ENCODE data around the gene SUGCT.

Gene SUGCT

GRCh38 chr7:40889539-40889938, 754.7 kb downstream of the SUGCT start:
- Histone ChIP-seq H3K4me1 (ENCODE audit: insufficient read depth, low read length) (no peaks in the 10 kb centered on the region), H3K9ac (ENCODE audit: low read depth, low read length) (no peak overlapping the region), H3K9me3 (ENCODE audit: control insufficient read depth, insufficient read depth, low read length) (peaks cover 4% of the 10 kb centered on the region; the same call in 1 of the 2 replicates), H3K36me3 (ENCODE audit: insufficient read depth, low read length) (no peaks in the 10 kb centered on the region)

- peaks cover 4% of the 10 kb centered on the region; the same call in 1 of the 2 replicates for H3K9me3 ChIP-seq (ENCODE audit: control insufficient read depth, insufficient read depth, low read length)
- H3K9ac ChIP-seq (ENCODE audit: low read depth, low read length): no peak overlapping the region
- H3K36me3 ChIP-seq (ENCODE audit: insufficient read depth, low read length): no peaks in the 10 kb centered on the region
- no peaks in the 10 kb centered on the region for H3K4me1 ChIP-seq (ENCODE audit: insufficient read depth, low read length)
Measured at GRCh38 chr7:40890088-40890692, 755.4 kb downstream of the SUGCT start.

- no peak overlapping the region for H3K9ac ChIP-seq (ENCODE audit: low read depth, low read length)
- no peaks in the 10 kb centered on the region for H3K36me3 ChIP-seq (ENCODE audit: insufficient read depth, low read length)
- no peaks in the 10 kb centered on the region for H3K4me1 ChIP-seq (ENCODE audit: insufficient read depth, low read length)
- peaks cover 4% of the 10 kb centered on the region; the same call in 1 of the 2 replicates for H3K9me3 ChIP-seq (ENCODE audit: control insufficient read depth, insufficient read depth, low read length)
Measured at GRCh38 chr7:40891232-40891631, 756.4 kb downstream of the SUGCT start.

- H3K36me3 ChIP-seq (ENCODE audit: insufficient read depth, low read length): no peaks in the 10 kb centered on the region
- H3K9ac ChIP-seq (ENCODE audit: low read depth, low read length): no peak overlapping the region
- no peaks in the 10 kb centered on the region; the same call in 1 of the 2 replicates for H3K9me3 ChIP-seq (ENCODE audit: control insufficient read depth, insufficient read depth, low read length)
- no peaks in the 10 kb centered on the region for H3K4me1 ChIP-seq (ENCODE audit: insufficient read depth, low read length)
Measured at GRCh38 chr7:40899151-40899550, 764.3 kb downstream of the SUGCT start.

GRCh38 chr7:40899636-40900507, 765.1 kb downstream of the SUGCT start:
- Histone ChIP-seq H3K4me1 (ENCODE audit: insufficient read depth, low read length) (no peaks in the 10 kb centered on the region), H3K9ac (ENCODE audit: low read depth, low read length) (no peak overlapping the region), H3K36me3 (ENCODE audit: insufficient read depth, low read length) (no peaks in the 10 kb centered on the region), H3K9me3 (ENCODE audit: control insufficient read depth, insufficient read depth, low read length) (no peaks in the 10 kb centered on the region; the same call in 1 of the 2 replicates)

GRCh38 chr7:40903872-40904271, 769.1 kb downstream of the SUGCT start:
- Histone ChIP-seq H3K4me1 (ENCODE audit: insufficient read depth, low read length) (no peaks in the 10 kb centered on the region), H3K36me3 (ENCODE audit: insufficient read depth, low read length) (no peaks in the 10 kb centered on the region), H3K9me3 (ENCODE audit: control insufficient read depth, insufficient read depth, low read length) (no peaks in the 10 kb centered on the region), H3K9ac (ENCODE audit: low read depth, low read length) (no peak overlapping the region)

- no peaks in the 10 kb centered on the region for H3K4me1 ChIP-seq (ENCODE audit: insufficient read depth, low read length)
- no peaks in the 10 kb centered on the region for H3K9me3 ChIP-seq (ENCODE audit: control insufficient read depth, insufficient read depth, low read length)
- no peaks in the 10 kb centered on the region for H3K36me3 ChIP-seq (ENCODE audit: insufficient read depth, low read length)
- H3K9ac ChIP-seq (ENCODE audit: low read depth, low read length): no peak overlapping the region
Measured at GRCh38 chr7:40907286-40907685, 772.5 kb downstream of the SUGCT start.

- Histone ChIP-seq H3K9me3 (ENCODE audit: control insufficient read depth, insufficient read depth, low read length) (no peaks in the 10 kb centered on the region), H3K4me1 (ENCODE audit: insufficient read depth, low read length) (no peaks in the 10 kb centered on the region), H3K36me3 (ENCODE audit: insufficient read depth, low read length) (no peaks in the 10 kb centered on the region), H3K9ac (ENCODE audit: low read depth, low read length) (no peak overlapping the region)
Measured at GRCh38 chr7:40909346-40909980, 774.7 kb downstream of the SUGCT start.
